NCI-H2227 treated with DMSO at 0.1 percent for 48 hours (cell line): ENCODE data around the gene LNX2.

Source experiments
- DNase-seq: peaks from one replicate; lab custom pipeline; 2025; lab: John Stamatoyannopoulos, UW

LNX2 gene

DNA sequence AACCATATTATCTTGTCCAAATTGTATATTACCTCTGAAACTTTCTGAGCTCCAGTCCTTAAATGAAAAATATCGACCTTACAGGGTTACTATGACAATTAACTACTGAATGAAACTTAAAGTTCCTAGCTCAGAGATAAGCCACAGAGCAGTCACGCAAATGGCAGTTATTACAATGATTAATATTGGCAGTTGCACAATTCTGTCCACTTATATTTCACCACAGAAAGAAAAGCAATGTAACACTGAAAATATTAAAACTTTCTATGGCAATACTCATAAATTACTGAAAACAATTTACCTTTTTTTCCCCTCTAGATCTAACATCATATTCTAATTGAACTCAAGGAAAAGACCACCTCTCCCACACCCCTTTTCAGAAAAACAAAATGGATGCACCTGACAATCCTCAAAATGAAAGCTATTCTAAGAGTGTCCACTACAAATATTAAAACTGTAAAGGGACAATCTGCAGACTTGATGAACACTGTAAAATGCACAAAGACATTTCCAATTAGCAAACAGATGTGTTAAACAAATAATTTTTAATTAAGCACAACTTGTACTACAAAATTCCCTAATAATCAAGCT is 14.6 kb downstream of the LNX2 start:
- no peak for DNase-seq

DNA sequence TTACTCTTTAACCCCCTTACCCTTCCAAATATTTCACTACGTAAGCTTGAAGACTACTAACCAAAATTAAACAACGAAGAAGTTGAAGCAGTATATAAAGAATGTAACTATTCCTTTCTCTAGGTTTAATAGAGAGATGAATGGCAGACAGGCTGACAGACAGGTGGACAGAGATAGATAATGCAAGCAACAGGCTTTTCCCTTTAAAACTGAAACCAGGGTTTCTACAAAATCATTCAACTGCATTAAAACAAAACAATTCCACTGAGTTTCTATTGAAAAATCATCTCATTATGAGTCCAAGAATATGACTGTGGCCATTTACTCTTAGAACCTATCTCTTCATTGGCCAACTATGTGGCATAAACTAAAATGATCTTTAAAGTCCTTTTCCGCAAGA is 15.2 kb downstream of the LNX2 start:
- DNase-seq: no peak

DNA sequence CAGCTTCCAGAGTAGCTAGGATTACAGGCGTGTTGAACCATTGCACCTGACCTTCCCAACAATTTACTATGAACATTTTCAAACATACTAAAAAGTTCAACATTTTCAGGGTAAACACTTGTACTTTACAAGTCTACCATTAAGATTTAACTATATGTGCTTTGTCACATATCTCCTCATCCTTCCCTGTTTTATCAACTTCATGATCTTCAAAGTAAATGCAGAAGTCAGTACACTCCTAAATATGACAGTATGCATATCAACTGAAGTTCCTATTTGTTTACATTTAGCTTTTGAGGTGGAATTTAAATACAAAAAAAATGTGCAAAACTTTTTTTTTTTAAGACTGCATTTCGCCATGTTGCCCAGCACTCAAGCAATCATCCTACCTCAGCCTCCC is 18.5 kb downstream of the LNX2 start:
- no peak for DNase-seq

DNA sequence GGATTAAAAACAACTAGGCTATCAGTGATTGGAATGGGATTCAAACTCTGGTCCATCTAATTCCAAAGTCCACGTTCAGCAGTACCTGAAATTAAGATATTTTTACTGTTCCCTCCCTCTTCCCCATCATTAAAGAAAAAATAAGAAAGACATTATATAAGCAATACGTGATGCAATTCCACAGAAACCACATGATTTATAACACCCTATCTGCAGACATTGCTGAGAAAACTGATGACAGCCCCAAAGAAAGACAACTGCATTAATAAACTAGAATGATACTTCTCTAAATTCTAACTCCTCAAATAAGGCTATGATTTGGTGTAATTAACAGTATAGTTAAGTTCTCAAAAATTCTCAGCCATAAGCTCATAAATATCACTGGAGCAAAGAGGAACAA is 19.1 kb downstream of the LNX2 start:
- no peak for DNase-seq

- DNase-seq: no peak
These were observed 19.6 kb downstream of the LNX2 start for GRCh38 chr13:27600711-27601110.

DNA sequence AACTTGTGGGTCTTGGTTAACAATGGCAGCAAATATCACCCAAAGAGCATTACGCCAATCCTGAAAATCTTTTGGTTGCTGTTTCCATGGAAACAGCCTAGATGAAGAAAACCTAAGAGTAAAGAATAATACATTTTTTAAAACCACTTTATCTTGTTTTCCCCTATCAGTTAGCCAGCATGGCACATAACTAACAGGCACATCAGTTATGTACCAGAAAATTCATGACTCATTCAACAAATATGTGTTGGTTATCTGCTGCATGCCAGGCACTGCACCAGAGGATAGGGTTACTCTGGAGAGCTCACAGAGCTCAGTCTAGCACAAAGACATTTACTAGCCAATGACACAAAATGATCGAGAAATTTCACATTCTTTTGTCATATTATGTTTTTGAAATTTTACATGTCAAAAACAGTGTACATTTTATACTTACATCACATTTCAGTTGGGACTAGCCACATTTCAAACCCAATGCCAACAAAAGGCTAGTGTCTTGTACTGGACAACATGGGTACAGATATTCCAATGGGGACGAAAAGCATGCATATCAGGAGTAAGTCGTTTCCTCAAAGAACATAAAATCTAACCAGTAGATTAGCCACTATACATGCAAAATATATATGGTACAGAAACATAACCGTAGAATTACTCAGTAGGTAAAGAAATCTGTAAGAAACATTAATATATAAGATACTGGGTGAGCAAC is 20.3 kb downstream of the LNX2 start:
- no peak for DNase-seq

GRCh38 chr13:27599096-27599495 is 21.2 kb downstream of the LNX2 start:
- DNase-seq: no peak

DNA sequence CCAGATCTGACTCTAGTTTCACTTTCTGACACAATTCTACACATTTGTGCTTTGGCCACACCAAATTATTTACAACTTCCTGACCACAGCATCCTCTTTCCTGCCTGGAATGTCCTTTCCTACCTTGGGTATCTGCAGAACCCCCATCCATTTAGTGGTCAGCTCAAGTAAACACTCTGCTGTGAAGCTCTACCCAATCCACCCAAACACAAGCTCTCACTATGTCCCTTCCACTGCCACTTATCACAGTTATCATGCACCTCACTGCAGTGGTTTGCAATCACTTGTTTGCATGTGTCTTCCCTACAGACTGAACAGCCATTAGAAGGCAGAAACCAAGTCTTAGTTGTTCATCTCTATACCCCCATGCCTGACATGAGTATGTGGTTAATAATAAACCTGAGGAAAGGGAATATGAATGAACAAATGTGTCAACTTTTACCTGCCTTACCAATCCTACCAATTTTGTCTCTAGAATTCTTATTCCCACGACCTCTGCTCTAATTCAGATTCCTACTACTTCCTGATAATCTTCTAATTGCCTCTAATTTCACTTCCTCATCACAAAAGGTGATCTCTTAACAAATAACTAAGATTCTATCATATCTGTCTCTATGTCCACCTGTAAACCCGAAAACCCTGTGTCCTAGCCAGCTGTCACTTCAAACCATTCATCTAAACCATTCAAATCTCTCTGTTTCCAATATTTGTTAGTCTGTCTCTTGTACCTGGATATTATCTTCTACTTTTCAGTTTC is 25.1 kb downstream of the LNX2 start:
- no peak for DNase-seq

GRCh38 chr13:27593267-27593666 is 27.1 kb downstream of the LNX2 start:
- no peak for DNase-seq

- no peak for DNase-seq
These were observed 27.5 kb downstream of the LNX2 start for GRCh38 chr13:27592865-27593264.

GRCh38 chr13:27588405-27588804 is 31.9 kb downstream of the LNX2 start:
- DNase-seq: no peak

- no peak for DNase-seq
These were observed 33.1 kb downstream of the LNX2 start for GRCh38 chr13:27587095-27587746.

- no peak for DNase-seq
These were observed 36.7 kb downstream of the LNX2 start for GRCh38 chr13:27583645-27584044.

DNA sequence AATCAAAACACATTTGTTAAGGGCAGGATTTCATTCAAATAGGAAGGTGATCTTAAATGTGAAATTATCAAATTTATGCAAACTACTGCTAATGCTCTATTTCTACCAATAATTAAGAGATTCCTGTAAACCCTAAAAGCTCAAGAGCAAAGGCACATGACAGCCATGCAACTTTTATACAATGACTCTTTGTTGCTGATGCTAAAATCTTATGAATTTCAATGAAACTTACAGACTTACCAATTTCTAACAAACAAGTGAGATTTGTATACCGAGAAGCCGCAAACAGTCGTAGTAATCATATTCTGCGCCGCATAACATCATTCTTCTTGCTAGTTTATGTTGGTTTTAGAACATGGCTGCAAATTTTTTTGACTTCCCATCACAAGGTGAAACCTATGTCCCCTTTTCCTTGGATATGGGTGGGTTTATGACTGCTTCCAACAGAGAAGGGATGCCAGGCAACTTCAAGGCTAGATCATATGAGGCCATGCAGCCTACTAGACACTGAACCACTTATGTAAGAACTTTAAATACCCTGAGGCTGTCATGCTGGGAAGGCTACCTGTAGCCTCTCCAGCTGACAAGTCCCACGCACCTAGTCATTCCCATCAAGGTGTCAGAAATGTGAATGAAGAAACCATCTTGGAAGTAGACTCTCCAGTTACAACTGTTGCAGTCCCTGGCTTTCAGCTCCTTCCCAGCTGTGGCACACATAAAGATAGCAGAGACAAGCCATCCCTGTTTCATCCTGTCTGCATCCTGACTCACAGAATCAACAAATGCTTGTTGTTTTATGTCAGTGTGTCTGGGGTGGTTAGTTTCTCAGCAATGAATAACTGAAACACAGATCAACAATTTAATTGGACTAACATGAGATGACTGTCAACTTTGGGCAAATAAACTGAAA is 42.0 kb downstream of the LNX2 start:
- DNase-seq: no peak

DNA sequence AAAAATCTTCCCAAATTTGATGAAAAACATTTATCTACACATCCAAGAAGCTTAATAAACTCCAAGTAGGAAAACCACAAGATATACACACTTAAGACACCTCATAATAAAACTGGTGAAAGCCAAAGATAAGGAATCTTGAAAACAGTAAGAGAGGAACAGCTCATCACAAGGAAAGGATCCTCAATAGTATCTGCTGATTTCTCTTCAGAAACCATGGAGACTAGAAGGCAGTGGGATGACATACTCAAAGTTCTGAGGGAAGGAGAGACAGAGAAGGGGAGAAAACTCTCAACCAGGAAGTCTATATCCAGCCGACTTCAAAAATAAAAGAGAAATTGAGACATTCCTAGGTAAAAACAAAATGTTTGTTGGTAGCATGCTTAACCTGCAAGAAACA is 45.7 kb downstream of the LNX2 start:
- no peak for DNase-seq

DNA sequence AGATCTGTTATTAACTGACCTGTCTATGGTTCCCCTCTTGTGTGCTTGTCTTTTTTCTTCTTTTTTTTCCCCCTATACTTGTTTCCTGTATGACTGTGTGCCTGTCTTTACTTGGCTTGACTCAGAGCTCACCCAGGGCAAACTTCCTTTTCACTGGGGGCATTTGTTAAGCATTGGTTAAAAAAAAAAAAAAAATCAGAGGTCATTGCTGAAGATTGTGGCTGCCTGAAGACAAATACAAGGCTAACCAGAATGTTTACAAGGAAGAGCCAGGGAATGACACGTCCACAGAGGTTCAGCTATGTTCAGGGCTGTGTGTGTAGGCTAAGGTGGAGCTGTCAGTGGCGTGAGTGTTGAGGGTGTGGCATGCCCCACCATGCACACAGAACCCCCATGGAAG is 47.1 kb downstream of the LNX2 start:
- DNase-seq: no peak

DNA sequence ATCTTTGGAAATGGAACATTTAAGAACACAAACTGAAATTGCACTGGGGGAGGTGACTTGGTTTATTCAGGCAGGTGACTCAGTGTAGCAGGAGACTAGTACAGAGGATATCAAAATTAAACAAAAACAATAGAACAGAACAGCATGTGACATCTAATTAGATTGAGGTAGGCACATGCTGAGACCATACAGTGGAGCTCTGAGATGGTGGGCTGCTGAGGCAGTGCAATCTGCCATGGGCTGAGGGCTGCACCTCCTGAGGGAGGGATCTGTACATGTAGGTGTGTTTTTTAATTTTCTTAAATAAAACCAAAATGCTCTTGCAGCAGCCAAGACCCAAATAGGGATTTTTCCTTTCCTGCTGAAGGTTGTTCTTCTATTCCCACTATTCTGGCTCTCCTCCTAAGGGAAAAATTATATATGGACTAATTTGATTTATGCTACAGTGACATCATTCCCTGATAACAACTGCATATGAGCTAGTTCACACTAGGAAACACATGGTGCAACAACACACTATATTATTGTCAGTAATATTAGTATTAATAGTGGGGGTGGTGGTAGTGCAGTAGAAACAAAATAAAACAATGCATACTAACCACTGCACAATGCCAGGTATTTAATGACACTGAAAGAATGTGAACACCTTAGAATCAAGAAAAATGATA is 48.0 kb downstream of the LNX2 start:
- no peak for DNase-seq

DNA sequence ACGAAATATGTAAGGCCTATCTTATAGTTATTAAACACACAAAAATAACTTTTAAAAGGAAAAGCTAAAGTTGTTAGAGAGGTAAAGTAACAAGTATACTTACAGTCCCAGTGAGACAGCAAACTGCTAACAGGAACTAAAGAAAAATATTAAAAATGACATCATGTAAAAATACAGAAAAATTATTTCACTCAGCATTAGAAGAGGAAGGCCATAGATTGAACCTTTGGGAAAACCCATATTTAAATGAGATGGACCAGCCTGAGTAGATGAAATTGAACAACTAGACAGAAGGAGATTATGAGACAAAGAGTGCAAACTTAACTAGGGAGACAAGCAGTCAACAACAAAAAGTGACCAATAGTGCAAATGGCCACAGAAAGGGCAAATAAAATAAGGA is 49.4 kb downstream of the LNX2 start:
- DNase-seq: no peak

- no peak for DNase-seq
These were observed 50.9 kb downstream of the LNX2 start for GRCh38 chr13:27569405-27569804.

- DNase-seq: no peak
These were observed 54.5 kb downstream of the LNX2 start for GRCh38 chr13:27565818-27566217.

- DNase-seq: no peak
These were observed 57.9 kb downstream of the LNX2 start for GRCh38 chr13:27562457-27562856.
